OCI-LY1 (cell line): ENCODE measurements around the gene EXOC7.

Experiments used
- EZH2 ChIP-seq: fragments of 200-600 bp; sonication (generic), shearing (Covaris generic); IDR thresholded peaks from 2 replicates; pipeline ENCODE4 v1.8.0; 2017; ENCODE audit warnings: borderline replicate concordance, mixed run types, mild to moderate bottlenecking, antibody characterized with exemption, low read length, moderate library complexity, mixed read lengths
- TF ChIP-seq, protein P1 (sequence below): fragments of 200-600 bp; sonication (generic), shearing (Covaris generic); IDR thresholded peaks from 2 replicates; pipeline ENCODE4 v1.5.1; 2017; ENCODE audit warnings: mild to moderate bottlenecking, antibody characterized with exemption, low read length, moderate library complexity, mixed read lengths

DNA sequence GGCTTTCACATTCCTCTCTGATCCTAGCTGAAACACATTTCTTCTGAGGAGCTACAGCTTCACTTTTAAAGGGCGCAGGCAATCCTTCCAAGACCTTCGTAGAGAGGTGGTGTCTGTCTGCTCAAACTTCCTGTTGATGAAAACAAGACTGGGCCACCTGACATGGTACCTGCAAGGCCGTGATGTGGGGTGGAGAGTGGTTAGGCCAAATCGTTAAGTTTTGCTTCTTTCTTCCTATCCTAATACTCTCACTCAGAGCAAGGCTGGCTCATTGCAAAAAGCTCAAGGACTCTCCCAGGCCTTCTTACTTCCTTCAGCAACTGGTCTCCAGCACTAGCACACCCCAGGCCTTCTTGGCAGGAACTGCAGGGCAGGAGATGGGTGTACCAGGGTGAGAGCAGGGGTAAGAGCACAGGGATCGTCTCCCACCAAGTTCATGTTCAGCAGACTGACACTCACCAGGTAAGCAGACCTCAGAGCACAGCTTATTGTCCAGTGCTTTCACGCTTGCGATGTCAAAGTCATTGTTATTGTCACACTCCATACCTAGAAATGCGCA, 48.4 kb upstream of the EXOC7 start:
- TF ChIP-seq, protein P1, sequence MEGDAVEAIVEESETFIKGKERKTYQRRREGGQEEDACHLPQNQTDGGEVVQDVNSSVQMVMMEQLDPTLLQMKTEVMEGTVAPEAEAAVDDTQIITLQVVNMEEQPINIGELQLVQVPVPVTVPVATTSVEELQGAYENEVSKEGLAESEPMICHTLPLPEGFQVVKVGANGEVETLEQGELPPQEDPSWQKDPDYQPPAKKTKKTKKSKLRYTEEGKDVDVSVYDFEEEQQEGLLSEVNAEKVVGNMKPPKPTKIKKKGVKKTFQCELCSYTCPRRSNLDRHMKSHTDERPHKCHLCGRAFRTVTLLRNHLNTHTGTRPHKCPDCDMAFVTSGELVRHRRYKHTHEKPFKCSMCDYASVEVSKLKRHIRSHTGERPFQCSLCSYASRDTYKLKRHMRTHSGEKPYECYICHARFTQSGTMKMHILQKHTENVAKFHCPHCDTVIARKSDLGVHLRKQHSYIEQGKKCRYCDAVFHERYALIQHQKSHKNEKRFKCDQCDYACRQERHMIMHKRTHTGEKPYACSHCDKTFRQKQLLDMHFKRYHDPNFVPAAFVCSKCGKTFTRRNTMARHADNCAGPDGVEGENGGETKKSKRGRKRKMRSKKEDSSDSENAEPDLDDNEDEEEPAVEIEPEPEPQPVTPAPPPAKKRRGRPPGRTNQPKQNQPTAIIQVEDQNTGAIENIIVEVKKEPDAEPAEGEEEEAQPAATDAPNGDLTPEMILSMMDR = no peak
- TF ChIP-seq EZH2 = no peak
